Skin of body (tissue), 2 donors: ENCODE results near the gene PCMT1. TPM values are rescaled to one million over a fixed set of nuclear protein-coding genes. Genes with fewer than 3 reads are reported as not detected.
"Not testable (repeated sequence)": the region's sequence is repeated elsewhere in the genome, so short reads cannot be mapped to it uniquely, and the experiment has no call there.

Experiments used
- DNase-seq: peaks from one replicate; lab custom pipeline; 2025; lab: John Stamatoyannopoulos, UW
- total RNA-seq: library from RNA; depleted of rRNA; stranded (reverse); fragments of >200 nt; gene quantifications from one replicate; pipeline ENCODE4 v1.2.3, GENCODE V29; 2014

Gene PCMT1
- total RNA-seq, 1 donor from 2014 or later = 52.4 TPM

GRCh38 chr6:149820506-149820905, 71.0 kb downstream of the PCMT1 start:
- no peak for DNase-seq

GRCh38 chr6:149821492-149821891, 72.0 kb downstream of the PCMT1 start:
- no peak for DNase-seq

GRCh38 chr6:149823013-149823412, 73.5 kb downstream of the PCMT1 start:
- DNase-seq = no peak

GRCh38 chr6:149825292-149825691, 75.8 kb downstream of the PCMT1 start:
- DNase-seq = no peak

GRCh38 chr6:149830731-149831307, 81.3 kb downstream of the PCMT1 start:
- DNase-seq = peak; percentile 82

GRCh38 chr6:149831308-149831820, 81.8 kb downstream of the PCMT1 start:
- peak; percentile 75 for DNase-seq

- no peak for DNase-seq
Measured at GRCh38 chr6:149833651-149834050, 84.1 kb downstream of the PCMT1 start.

GRCh38 chr6:149834513-149835481, 85.3 kb downstream of the PCMT1 start:
- DNase-seq = peak; percentile 56

GRCh38 chr6:149840345-149841075, 91.0 kb downstream of the PCMT1 start:
- DNase-seq = peak; percentile 52

GRCh38 chr6:149842331-149842730, 92.8 kb downstream of the PCMT1 start:
- no peak for DNase-seq

GRCh38 chr6:149843051-149843633, 93.6 kb downstream of the PCMT1 start:
- no peak for DNase-seq

- DNase-seq = not testable (repeated sequence)
Measured at GRCh38 chr6:149844036-149844435, 94.5 kb downstream of the PCMT1 start.

GRCh38 chr6:149844480-149844879, 94.9 kb downstream of the PCMT1 start:
- DNase-seq = no peak

GRCh38 chr6:149845549-149845948, 96.0 kb downstream of the PCMT1 start:
- DNase-seq = no peak

GRCh38 chr6:149846321-149846720, 96.8 kb downstream of the PCMT1 start:
- DNase-seq = no peak

GRCh38 chr6:149847939-149848267, 98.4 kb downstream of the PCMT1 start:
- DNase-seq = no peak

- not testable (repeated sequence) for DNase-seq
Measured at GRCh38 chr6:149848343-149848742, 98.8 kb downstream of the PCMT1 start.

- DNase-seq = no peak
Measured at GRCh38 chr6:149851461-149852110, 102.0 kb downstream of the PCMT1 start.

GRCh38 chr6:149852180-149852579, 102.6 kb downstream of the PCMT1 start:
- DNase-seq = no peak

- no peak for DNase-seq
Measured at GRCh38 chr6:149852881-149853280, 103.3 kb downstream of the PCMT1 start.

- DNase-seq = not testable (repeated sequence)
Measured at GRCh38 chr6:149854017-149854416, 104.5 kb downstream of the PCMT1 start.
